Activated CD4-positive, alpha-beta T cell treated with anti-CD3 and anti-CD28 coated beads, Interleukin-2, Interleukin-6, amounts not matched to agents 100 ng/mL and 50 ng/mL, durations not matched to agents 16 hours and 8 hours (primary cell): ENCODE results near the gene RTN4RL2.

Experiments
- DNase-seq: peaks from one replicate; pipeline ENCODE4 v3.0.0-alpha.2; 2020

RTN4RL2 gene

DNA sequence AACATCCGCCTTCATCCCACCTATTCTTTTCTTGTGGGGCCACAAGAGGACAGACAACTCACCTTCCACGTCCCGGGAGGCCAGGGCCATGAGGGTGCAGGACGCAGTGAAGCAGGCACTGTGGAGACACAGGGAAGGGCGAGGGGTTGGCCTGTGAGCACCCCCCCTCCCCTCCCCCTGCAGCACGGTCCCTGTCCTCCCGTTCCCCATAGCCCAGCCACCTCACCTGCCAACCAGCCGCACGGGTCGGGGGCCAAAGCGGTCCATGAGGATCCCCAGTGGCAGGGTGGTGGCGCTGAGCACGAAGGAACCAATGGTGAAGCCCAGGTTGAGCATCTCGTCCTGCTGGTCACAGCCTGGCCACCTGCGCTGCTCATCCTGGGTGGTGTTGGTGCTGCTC is 40.6 kb downstream of the RTN4RL2 start:
- no peak for DNase-seq

DNA sequence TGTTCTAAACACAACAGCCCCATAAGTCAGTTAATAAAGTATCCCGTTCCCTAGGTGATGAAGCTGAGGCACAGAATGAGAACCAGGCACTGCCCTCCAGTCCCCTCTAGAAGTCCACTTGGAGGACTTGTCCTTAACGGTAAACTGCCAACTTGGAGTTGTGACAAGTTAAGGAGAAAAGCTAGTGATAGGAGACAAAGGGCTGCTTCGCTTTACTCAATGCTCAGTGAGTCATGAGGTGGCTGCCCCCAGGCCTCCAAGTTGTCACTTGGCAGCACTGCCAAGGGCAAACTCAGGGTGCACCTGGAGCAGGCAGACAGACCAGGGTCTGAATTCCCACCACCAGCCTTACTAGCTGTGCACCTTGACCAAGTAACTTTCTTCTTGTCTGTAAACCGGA is 41.6 kb downstream of the RTN4RL2 start:
- no peak for DNase-seq

- no peak for DNase-seq
Observed at GRCh38 chr11:57502376-57502775, 42.0 kb downstream of the RTN4RL2 start.

DNA sequence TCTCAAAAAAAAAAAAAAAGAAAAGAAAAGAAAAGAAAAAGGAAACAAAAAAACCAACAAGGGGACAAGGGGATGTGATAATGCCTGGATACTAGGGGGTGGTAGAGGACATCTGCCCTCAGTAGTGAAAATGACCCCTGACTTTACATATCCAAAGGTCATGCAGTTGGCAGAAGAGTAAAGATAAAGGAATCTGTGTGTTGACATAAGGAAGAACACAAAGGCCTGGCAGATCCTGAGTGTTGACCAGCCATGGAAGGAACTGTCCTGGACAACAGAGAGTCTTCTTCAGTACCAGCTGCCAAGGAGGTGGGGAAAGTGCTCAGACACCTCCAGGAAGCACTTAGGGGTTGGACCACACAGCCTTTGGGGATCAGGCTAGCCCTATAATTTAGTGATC is 42.5 kb downstream of the RTN4RL2 start:
- no peak for DNase-seq

DNA sequence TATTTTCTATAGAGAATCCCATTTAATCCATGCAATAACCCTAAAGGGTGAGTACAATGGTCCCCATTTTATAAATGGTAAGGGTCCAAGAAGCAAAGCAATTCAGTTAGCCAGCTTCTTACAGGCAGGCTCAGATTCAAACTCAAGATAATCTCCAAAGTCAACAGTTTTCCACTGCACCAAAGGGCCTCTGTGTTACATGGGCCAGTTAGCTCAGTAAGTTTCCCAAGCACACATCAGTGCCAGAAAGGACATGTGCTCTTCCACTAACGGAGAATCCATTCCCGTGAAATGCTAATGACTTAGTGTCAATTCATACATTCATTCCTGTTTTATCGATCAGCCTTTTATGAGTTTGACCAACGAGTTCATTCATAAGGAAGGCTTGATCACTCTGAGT is 44.2 kb downstream of the RTN4RL2 start:
- DNase-seq, result no peak

- no peak for DNase-seq
Observed at GRCh38 chr11:57506522-57506921, 46.2 kb downstream of the RTN4RL2 start.

DNA sequence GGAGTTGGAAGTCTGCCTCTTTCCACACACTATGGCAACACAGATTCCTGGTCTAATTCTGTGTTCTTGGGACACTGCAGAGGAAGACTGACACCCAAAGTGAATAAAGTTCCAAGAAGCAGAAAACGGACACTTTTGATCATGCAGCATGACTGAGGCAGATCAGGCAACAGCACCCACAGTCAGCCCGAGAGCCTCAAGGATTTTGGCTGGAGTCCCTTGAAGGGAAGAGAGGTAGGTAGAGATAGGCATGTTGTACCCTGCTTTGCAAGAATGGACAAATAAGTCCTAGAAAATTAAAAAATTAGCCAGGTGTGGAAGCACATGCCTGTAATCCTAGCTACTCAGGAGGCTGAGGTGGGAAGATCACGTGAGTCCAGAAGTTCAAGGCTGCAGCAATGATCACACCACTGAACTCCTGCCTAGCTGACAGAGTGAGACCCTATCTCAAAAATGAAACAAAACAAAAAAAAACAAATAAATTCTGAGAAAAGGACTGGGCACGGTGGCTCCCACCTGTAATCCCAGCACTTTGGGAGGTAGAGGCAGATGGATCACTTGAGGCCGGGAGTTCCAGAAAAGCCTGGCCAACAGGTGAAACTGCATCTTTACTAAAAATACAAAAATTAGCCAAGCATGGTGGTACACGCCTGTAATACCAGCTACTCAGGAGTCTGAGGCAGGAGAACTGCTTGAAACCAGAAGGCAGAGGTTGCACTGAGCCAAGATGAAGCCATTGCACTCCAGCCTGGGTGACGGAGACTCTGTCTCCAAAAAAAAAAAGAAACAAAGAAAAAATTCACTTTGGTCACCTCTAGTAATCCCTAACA is 48.2 kb downstream of the RTN4RL2 start:
- no peak for DNase-seq

DNA sequence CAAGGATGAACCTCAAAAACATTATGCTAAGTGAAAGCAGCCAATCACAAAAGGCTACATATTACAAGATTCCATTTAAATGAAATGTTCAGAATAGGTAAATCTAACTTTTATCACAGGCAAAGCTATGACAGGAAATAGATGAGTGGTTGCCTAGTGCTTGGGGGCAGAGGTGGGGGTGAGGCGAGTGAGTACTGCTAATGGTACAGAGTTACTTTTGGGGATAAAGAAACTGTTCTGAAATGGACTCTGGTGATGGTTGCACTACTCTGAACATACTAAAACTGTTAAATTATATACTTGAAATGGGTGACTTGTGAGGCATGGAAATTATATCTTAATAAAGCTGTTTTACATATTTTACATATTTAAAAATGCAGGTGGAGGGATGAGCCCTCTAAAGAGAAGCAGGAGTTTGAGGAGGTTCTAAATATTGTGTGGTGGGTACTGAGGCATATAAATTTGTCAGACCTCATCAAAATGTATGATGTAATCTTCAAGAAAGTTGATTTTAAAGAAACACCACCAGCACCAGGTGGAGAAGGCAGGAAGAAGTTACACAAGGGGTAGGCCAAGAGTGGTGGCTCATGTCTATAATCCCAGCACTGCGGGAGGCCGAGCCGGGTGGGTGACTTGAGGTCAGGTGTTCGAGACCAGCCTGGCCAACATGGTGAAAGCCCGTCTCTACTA is 51.6 kb downstream of the RTN4RL2 start:
- no peak for DNase-seq

GRCh38 chr11:57512646-57513451 is 52.5 kb downstream of the RTN4RL2 start:
- no peak for DNase-seq

DNA sequence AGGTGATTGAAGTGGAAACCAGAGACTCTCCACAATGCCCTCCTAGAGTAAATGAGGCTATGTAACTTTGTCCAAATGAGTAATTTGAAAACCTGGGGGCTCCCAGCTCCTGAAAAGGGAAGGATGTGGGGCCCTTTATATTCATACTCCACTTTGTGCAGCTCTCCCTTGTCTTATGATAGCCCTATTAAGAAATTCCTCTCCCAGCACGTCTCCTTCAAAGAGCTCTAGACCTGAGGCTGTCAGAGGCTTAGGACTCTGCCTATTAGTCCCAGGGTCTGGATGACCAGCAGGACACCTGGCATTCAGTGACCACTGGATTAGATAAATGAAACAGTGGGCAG is 53.1 kb downstream of the RTN4RL2 start:
- no peak for DNase-seq

GRCh38 chr11:57513911-57514537 is 53.7 kb downstream of the RTN4RL2 start:
- DNase-seq, result peak; percentile 47

DNA sequence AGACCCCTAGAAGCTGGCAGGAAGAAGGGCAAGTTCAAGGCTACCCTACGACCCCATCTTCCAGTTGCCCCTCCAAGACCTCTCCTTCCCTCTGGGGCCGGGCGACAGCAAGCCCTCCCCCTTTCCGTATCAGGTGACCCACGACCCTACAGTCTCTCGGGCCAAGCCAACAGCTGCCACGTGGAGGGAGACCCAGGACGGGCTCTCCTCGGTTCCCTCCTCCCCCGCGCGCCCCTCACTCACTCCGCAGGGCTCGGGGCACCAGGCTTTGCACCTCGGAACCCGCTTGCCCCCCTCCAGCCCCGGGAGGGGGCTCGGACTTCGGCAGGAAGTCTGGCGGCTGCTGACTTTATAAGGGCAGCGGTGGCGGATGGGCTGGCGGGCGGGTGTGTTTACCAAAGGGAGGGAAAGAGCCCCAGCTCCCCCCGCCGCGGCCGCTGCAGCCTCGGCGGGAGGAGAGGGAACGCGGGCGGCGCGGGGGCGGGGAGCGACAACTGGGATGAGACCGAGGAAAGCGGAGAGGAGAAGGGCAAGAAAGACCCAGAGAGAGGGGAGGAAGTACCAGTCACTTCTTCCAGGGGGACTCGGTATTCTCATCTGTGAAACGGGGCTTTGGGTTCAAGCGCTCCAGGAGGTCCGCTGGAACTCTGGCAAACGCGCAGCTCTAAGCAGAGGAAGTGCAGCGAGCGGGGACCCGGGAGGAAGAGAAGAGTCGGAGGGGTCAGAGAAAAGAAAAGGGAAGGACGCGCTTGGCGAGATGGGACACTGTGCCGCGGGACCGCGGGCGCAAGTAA is 54.4 kb downstream of the RTN4RL2 start:
- DNase-seq, result peak; percentile 66

DNA sequence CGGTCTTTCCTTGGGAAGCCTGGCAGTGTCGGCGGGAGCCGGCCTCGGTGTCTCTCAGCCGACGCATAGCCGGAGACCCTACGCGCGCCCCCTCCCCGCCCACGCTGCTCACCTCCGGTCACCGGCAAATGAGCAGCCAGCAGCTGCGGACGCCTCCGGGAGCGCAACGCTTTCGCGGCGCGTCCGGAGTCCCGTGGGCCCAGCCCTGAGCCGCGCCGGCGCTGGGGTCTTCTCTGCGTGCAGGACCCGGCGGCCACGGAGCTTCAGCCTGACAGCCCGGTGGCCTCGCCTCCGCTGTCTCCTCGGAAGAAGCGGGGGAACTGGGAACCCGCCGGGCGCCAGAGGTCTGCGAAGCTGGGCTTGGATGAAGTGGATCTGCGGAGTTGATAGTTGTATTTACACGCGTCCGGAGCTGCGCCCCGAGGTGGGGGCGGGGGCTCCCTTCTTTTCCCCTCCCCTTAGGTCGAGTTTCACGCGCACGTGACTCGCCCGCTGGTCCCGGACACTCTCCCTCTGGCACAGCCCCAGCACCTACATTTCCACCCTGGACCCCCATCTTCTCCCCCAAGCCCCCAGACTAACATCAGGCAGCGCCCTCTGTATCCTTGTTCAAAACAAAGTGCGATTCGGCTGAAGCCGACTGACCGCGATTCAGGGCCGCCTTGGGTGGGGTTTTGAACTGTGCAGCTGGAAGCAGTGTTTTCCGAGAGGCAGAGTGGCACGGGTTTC is 55.2 kb downstream of the RTN4RL2 start, which contains the start of gene SLC43A1:
Gene SLC43A1, minus strand, starts transcription at position 371 of the 729 bp plus-strand sequence. CDS start 1,591 bp downstream, outside the sequence.
- peak; percentile 58 for DNase-seq

DNA sequence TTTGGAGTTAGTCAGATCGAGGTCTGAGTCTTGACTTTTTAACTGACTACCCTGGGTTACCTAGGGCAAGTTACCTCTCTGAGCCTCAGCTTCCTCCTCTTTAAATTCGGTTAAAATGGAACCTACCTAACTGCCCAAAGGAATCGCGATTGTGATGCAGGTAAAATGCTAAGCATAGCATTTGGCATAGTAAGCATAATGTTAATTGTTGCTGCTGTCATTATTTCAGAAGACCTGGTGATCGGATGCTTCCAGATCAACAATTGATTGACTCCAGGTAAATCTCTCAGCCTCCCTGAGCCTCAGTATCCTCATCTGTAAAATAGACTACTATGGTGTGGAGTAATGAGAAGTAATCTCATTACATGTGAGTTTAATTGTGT is 55.7 kb downstream of the RTN4RL2 start:
- no peak for DNase-seq

DNA sequence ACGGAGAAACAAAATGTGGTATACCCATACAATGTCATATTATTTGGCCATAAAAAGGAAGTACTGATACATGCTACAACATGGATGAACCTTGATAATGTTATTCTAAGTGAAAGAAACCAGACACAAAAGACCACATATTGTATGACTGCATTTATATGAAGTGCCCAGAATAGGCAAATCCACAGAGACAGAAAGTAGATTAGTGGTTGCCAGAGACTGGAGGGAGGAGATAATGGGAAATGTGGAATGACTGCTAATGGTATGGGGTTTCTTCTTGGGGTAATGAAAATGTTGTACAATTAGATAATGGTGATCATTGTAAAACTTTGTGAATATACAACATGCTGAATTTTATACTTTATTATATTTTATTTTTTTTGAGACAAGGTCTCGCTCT is 60.8 kb downstream of the RTN4RL2 start:
- DNase-seq, result no peak

DNA sequence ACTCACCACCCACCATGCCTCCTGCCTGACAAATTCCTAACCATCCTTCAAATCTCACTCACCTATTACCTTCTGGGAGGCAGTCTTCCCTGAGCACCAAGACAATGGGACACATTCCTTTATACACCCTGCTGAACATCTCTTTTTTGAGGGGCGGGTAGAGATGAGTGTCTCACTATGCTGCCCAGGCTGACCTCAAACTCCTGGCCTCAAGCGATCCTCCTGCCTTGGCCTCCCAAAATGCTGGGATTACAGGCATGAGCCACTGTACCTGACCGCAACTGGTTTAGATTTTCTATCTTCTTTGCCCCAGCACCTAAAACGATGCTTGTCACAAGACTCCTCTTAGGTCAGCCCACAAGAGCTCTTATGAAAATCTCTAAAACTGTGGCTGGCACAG is 63.1 kb downstream of the RTN4RL2 start:
- DNase-seq, result no peak
